ENCODE measurements around the gene HLF. TPM values are rescaled to one million over a fixed set of nuclear protein-coding genes. Genes with fewer than 3 reads are reported as not detected.

Gene HLF
- total RNA-seq, 5 donors from 2014 or later (not counting 1 experiment from before 2014, with no cell fraction given) = 0.55 to 5.2 (median 2.5) TPM

- no peaks in the 10 kb centered on the region for H3K4me1 ChIP-seq (ENCODE audit: control insufficient read depth in 1 of 2, extremely low read depth in 1 of 2, insufficient read depth in 2 of 2, low read length in 2 of 2)
- Mint-ChIP-seq H3K4me3 (no peak overlapping the region), H3K27me3 (peaks cover 0 to 11% of the 10 kb centered on the region in 2 donors), H3K4me1 (peaks cover 0 to 5% (median 0%) of the 10 kb centered on the region in 3 donors), H3K36me3 (no peaks in the 10 kb centered on the region), H3K27ac (no peak overlapping the region), H3K9me3 (no peaks in the 10 kb centered on the region)
- POLR2A ChIA-PET = no interaction called here
- CTCF ChIA-PET = interaction anchor here in 1 of 2 donors (2.9 kb wide), 1 partner anchor 297 kb away, joined by 7 read pairs; no protein-coding TSS in a partner anchor
- no peak overlapping the region for H3K27ac ChIP-seq (ENCODE audit: low read length)
- H3K9me3 ChIP-seq = no peaks in the 10 kb centered on the region
- no peaks in the 10 kb centered on the region for H3K27me3 ChIP-seq (replicated peaks in 1 of 2; ENCODE audit: control insufficient read depth in 2 of 2, extremely low read depth in 1 of 2, insufficient read depth in 2 of 2, low read length in 1 of 2)
- no peak overlapping the region for H3K4me3 ChIP-seq (ENCODE audit: control insufficient read depth in 1 of 2, extremely low read depth in 1 of 2, low read length in 1 of 2)
- ATAC-seq (replicated peaks in 1 of 4) (no peak), DNase-seq (no peak)
- no peaks in the 10 kb centered on the region for H3K36me3 ChIP-seq (ENCODE audit: control insufficient read depth in 2 of 2, extremely low read depth in 1 of 2, insufficient read depth in 1 of 2, low read length in 1 of 2)
- WGBS (ENCODE audit: insufficient coverage) = no CpG with 5 or more reads among the region's 5 CpGs
Observed at GRCh38 chr17:55290492-55291113, 25.8 kb downstream of the HLF start.

DNA sequence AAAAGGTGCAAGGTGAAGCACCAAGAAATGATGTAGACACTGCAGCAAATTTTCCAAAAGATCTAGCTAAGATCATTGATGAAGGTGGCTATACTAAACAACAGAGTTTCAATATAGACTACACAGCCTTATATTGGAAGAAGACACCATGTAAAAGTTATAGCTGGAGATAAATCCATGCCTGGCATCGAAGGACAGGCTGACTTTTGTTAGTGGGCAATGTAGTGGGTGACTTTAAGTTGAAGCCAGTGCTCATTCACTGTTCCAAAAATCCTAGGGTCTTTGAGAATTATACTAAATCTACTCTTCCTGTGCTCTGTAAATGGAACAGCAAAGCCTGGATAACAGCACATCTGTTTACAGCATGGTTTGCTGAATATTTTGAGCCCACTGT lies 26.4 kb downstream of the HLF start:
- Mint-ChIP-seq H3K36me3 (no peaks in the 10 kb centered on the region), H3K4me1 (peaks cover 0 to 5% (median 0%) of the 10 kb centered on the region in 3 donors), H3K9me3 (no peaks in the 10 kb centered on the region), H3K27ac (no peak overlapping the region), H3K4me3 (no peak overlapping the region), H3K27me3 (peaks cover 0 to 11% of the 10 kb centered on the region in 2 donors)
- ChIA-PET POLR2A (no interaction called here), CTCF (interaction anchor here (0.9 to 2.9 kb wide), 2 partner anchors 298 kb away, joined by 3 to 7 read pairs; no protein-coding TSS in a partner anchor)
- Histone ChIP-seq H3K27me3 (replicated peaks in 1 of 2; ENCODE audit: control insufficient read depth in 2 of 2, extremely low read depth in 1 of 2, insufficient read depth in 2 of 2, low read length in 1 of 2) (no peaks in the 10 kb centered on the region), H3K27ac (ENCODE audit: low read length) (no peak overlapping the region), H3K36me3 (ENCODE audit: control insufficient read depth in 2 of 2, extremely low read depth in 1 of 2, insufficient read depth in 1 of 2, low read length in 1 of 2) (no peaks in the 10 kb centered on the region), H3K9me3 (no peaks in the 10 kb centered on the region), H3K4me1 (ENCODE audit: control insufficient read depth in 1 of 2, extremely low read depth in 1 of 2, insufficient read depth in 2 of 2, low read length in 2 of 2) (no peaks in the 10 kb centered on the region), H3K4me3 (ENCODE audit: control insufficient read depth in 1 of 2, extremely low read depth in 1 of 2, low read length in 1 of 2) (no peak overlapping the region)
- no CpG with 5 or more reads among the region's 1 CpG for WGBS (ENCODE audit: insufficient coverage)
- DNase-seq = no peak
- no peak for ATAC-seq (replicated peaks in 1 of 4)

DNA sequence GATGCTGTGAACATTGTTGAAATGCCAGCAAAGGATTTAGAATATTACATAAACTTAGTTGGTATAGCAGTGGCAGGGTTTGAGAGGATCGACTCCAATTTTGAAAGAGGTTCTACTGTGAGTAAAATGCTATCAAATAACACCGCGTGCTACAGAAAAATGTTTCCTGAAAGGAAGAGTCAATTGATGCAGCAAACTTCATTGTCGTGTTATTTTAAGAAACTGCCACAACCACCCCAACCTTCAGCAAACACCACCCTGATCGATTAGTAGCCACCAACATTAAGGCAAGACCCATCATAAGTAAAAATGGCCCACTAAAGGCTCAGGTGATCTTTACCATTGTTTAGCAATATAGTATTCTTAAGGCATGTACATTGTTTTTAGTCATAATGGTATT lies 27.3 kb downstream of the HLF start:
- Histone ChIP-seq H3K9me3 (no peaks in the 10 kb centered on the region), H3K27me3 (replicated peaks in 1 of 2; ENCODE audit: control insufficient read depth in 2 of 2, extremely low read depth in 1 of 2, insufficient read depth in 2 of 2, low read length in 1 of 2) (no peaks in the 10 kb centered on the region), H3K27ac (ENCODE audit: low read length) (no peak overlapping the region), H3K36me3 (ENCODE audit: control insufficient read depth in 2 of 2, extremely low read depth in 1 of 2, insufficient read depth in 1 of 2, low read length in 1 of 2) (no peaks in the 10 kb centered on the region), H3K4me3 (ENCODE audit: control insufficient read depth in 1 of 2, extremely low read depth in 1 of 2, low read length in 1 of 2) (no peak overlapping the region), H3K4me1 (ENCODE audit: control insufficient read depth in 1 of 2, extremely low read depth in 1 of 2, insufficient read depth in 2 of 2, low read length in 2 of 2) (no peaks in the 10 kb centered on the region)
- Mint-ChIP-seq H3K4me1 (peaks cover 0 to 5% (median 0%) of the 10 kb centered on the region in 3 donors), H3K4me3 (no peak overlapping the region), H3K9me3 (no peaks in the 10 kb centered on the region), H3K36me3 (no peaks in the 10 kb centered on the region), H3K27me3 (peaks cover 0 to 11% of the 10 kb centered on the region in 2 donors), H3K27ac (no peak overlapping the region)
- ATAC-seq (replicated peaks in 1 of 4) (no peak), DNase-seq (no peak)
- WGBS (ENCODE audit: insufficient coverage) = no CpG with 5 or more reads among the region's 5 CpGs
- POLR2A ChIA-PET = no interaction called here
- CTCF ChIA-PET = interaction anchor here (0.9 to 2.9 kb wide), 2 partner anchors 299 kb away, joined by 3 to 7 read pairs; no protein-coding TSS in a partner anchor

- peaks cover 0 to 5% (median 0%) of the 10 kb centered on the region in 3 donors for H3K4me1 Mint-ChIP-seq
- Histone ChIP-seq H3K4me3 (ENCODE audit: control insufficient read depth in 1 of 2, extremely low read depth in 1 of 2, low read length in 1 of 2) (no peak overlapping the region), H3K27ac (ENCODE audit: low read length) (no peak overlapping the region), H3K27me3 (replicated peaks in 1 of 2; ENCODE audit: control insufficient read depth in 2 of 2, extremely low read depth in 1 of 2, insufficient read depth in 2 of 2, low read length in 1 of 2) (no peaks in the 10 kb centered on the region), H3K9me3 (no peaks in the 10 kb centered on the region), H3K4me1 (ENCODE audit: control insufficient read depth in 1 of 2, extremely low read depth in 1 of 2, insufficient read depth in 2 of 2, low read length in 2 of 2) (no peaks in the 10 kb centered on the region), H3K36me3 (ENCODE audit: control insufficient read depth in 2 of 2, extremely low read depth in 1 of 2, insufficient read depth in 1 of 2, low read length in 1 of 2) (no peaks in the 10 kb centered on the region)
- POLR2A ChIA-PET = no interaction called here
- DNase-seq (no peak), ATAC-seq (replicated peaks in 1 of 4) (no peak)
- H3K27me3 Mint-ChIP-seq = peaks cover 0 to 11% of the 10 kb centered on the region in 2 donors
- H3K27ac Mint-ChIP-seq = no peak overlapping the region
- no peaks in the 10 kb centered on the region for H3K9me3 Mint-ChIP-seq
- H3K36me3 Mint-ChIP-seq = no peaks in the 10 kb centered on the region
- WGBS (ENCODE audit: insufficient coverage) = 43% methylated on average over 7 of the region's 13 CpGs
- H3K4me3 Mint-ChIP-seq = no peak overlapping the region
- CTCF ChIA-PET = interaction anchor here (0.6 to 1.9 kb wide), 5 partner anchors 8 to 305 kb away, joined by 3 to 17 read pairs (median 3); no protein-coding TSS in a partner anchor
Observed at GRCh38 chr17:55294042-55294751, 29.4 kb downstream of the HLF start.

DNA sequence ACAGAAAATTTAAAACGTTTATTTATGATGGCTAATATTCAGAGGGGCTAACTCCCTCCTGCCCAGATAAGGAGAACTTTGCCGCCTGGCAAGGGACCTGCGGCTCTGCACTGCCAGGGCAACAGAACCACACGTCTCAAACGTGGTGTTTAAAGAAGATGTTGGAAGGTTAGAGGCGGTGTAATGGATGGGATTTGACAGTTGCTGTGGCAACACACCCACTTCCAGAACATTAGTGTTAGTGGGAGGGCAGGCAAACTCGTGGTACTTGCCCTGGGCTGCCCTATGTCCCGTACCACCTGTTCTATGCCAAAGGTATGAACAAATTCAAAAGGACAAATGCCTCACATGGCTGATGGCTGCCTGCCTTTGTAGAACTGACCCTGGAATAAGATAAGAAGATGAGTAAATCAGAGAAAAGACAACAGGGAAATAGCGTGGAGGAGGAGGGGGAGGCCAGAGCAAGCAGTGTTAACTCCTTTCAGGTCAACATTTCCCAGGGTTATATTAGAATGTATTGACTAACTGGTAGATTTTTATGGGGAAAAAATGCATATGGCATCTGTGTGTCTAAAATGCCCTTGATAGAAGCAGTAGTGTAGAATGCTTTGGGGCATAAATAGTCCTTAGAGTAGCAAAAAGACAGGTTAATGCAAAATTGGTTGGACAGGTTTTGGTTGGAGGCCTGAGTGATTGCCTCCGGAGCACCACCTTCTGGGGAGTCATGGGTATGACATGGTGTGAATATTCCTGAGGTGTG lies 30.8 kb downstream of the HLF start:
- peaks cover 0 to 5% (median 0%) of the 10 kb centered on the region in 3 donors for H3K4me1 Mint-ChIP-seq
- H3K27ac Mint-ChIP-seq = no peak overlapping the region
- peak; percentile 51 to 74 (median 68) for ATAC-seq (replicated peaks in 1 of 4)
- Histone ChIP-seq H3K27me3 (replicated peaks in 1 of 2; ENCODE audit: control insufficient read depth in 2 of 2, extremely low read depth in 1 of 2, insufficient read depth in 2 of 2, low read length in 1 of 2) (no peaks in the 10 kb centered on the region), H3K27ac (ENCODE audit: low read length) (no peak overlapping the region), H3K4me3 (ENCODE audit: control insufficient read depth in 1 of 2, extremely low read depth in 1 of 2, low read length in 1 of 2) (no peak overlapping the region), H3K4me1 (ENCODE audit: control insufficient read depth in 1 of 2, extremely low read depth in 1 of 2, insufficient read depth in 2 of 2, low read length in 2 of 2) (no peaks in the 10 kb centered on the region), H3K9me3 (no peaks in the 10 kb centered on the region), H3K36me3 (ENCODE audit: control insufficient read depth in 2 of 2, extremely low read depth in 1 of 2, insufficient read depth in 1 of 2, low read length in 1 of 2) (no peaks in the 10 kb centered on the region)
- peak in 33 of 35 experiments; percentile 5 to 74 (median 38) for DNase-seq
- no peaks in the 10 kb centered on the region for H3K9me3 Mint-ChIP-seq
- CTCF ChIA-PET = interaction anchor here (0.5 to 3.1 kb wide), 5 partner anchors 31 to 304 kb away, joined by 4 to 31 read pairs (median 7); no protein-coding TSS in a partner anchor
- no peaks in the 10 kb centered on the region for H3K36me3 Mint-ChIP-seq
- POLR2A ChIA-PET = no interaction called here
- 74% methylated on average over 4 of the region's 10 CpGs for WGBS (ENCODE audit: insufficient coverage)
- no peak overlapping the region for H3K4me3 Mint-ChIP-seq
- H3K27me3 Mint-ChIP-seq = peaks cover 0 to 11% of the 10 kb centered on the region in 2 donors

- Histone ChIP-seq H3K4me1 (ENCODE audit: control insufficient read depth in 1 of 2, extremely low read depth in 1 of 2, insufficient read depth in 2 of 2, low read length in 2 of 2) (no peaks in the 10 kb centered on the region), H3K9me3 (no peaks in the 10 kb centered on the region), H3K4me3 (ENCODE audit: control insufficient read depth in 1 of 2, extremely low read depth in 1 of 2, low read length in 1 of 2) (no peak overlapping the region), H3K27me3 (replicated peaks in 1 of 2; ENCODE audit: control insufficient read depth in 2 of 2, extremely low read depth in 1 of 2, insufficient read depth in 2 of 2, low read length in 1 of 2) (no peaks in the 10 kb centered on the region), H3K36me3 (ENCODE audit: control insufficient read depth in 2 of 2, extremely low read depth in 1 of 2, insufficient read depth in 1 of 2, low read length in 1 of 2) (no peaks in the 10 kb centered on the region), H3K27ac (ENCODE audit: low read length) (no peak overlapping the region)
- peaks cover 0 to 5% (median 0%) of the 10 kb centered on the region in 3 donors for H3K4me1 Mint-ChIP-seq
- peaks cover 0 to 11% of the 10 kb centered on the region in 2 donors for H3K27me3 Mint-ChIP-seq
- H3K4me3 Mint-ChIP-seq = no peak overlapping the region
- no peaks in the 10 kb centered on the region for H3K36me3 Mint-ChIP-seq
- DNase-seq = no peak
- H3K9me3 Mint-ChIP-seq = no peaks in the 10 kb centered on the region
- no CpG with 5 or more reads among the region's 6 CpGs for WGBS (ENCODE audit: insufficient coverage)
- POLR2A ChIA-PET = no interaction called here
- no peak overlapping the region for H3K27ac Mint-ChIP-seq
- no peak for ATAC-seq (replicated peaks in 1 of 4)
- CTCF ChIA-PET = interaction anchor here (0.9 to 3.1 kb wide), 4 partner anchors 300 to 304 kb away, joined by 3 to 31 read pairs (median 6); no protein-coding TSS in a partner anchor
Observed at GRCh38 chr17:55296171-55296695, 31.5 kb downstream of the HLF start.
